ENCODE measurements around the gene FAH. TPM values are rescaled to one million over a fixed set of nuclear protein-coding genes. Genes with fewer than 3 reads are reported as not detected.

Gene FAH
- total and polyA plus RNA-seq, 2 experiments from 2014 or later: 16.3 to 20.3 TPM

DNA sequence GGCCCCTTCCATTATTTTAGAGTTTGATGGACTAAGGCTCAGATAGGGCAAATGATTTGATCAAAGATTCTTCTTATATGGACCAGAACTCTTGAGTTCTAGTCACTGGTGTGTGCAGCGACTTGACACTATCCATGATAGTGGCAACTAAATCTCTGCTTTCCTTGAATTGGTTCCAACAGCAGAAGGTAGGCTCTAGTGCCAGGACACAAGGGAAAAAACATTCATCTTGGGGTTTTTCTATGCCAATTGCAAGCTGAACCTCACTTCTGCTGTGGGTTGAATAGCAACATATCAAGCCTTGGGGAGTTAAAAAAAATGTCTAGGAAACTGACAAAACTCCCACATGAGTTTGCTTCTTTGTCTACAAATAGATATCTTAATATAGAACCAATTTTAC is 64.1 kb downstream of the FAH start (continued):
- TF ChIP-seq, protein P1, sequence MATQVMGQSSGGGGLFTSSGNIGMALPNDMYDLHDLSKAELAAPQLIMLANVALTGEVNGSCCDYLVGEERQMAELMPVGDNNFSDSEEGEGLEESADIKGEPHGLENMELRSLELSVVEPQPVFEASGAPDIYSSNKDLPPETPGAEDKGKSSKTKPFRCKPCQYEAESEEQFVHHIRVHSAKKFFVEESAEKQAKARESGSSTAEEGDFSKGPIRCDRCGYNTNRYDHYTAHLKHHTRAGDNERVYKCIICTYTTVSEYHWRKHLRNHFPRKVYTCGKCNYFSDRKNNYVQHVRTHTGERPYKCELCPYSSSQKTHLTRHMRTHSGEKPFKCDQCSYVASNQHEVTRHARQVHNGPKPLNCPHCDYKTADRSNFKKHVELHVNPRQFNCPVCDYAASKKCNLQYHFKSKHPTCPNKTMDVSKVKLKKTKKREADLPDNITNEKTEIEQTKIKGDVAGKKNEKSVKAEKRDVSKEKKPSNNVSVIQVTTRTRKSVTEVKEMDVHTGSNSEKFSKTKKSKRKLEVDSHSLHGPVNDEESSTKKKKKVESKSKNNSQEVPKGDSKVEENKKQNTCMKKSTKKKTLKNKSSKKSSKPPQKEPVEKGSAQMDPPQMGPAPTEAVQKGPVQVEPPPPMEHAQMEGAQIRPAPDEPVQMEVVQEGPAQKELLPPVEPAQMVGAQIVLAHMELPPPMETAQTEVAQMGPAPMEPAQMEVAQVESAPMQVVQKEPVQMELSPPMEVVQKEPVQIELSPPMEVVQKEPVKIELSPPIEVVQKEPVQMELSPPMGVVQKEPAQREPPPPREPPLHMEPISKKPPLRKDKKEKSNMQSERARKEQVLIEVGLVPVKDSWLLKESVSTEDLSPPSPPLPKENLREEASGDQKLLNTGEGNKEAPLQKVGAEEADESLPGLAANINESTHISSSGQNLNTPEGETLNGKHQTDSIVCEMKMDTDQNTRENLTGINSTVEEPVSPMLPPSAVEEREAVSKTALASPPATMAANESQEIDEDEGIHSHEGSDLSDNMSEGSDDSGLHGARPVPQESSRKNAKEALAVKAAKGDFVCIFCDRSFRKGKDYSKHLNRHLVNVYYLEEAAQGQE (IDR thresholded peaks at IDR 0.05; ENCODE audit: unreplicated experiment): no peak
- TF ChIP-seq POLR2AphosphoS5 (IDR thresholded peaks at IDR 0.05; ENCODE audit: low read depth) (no peak), JUNB (IDR thresholded peaks at IDR 0.05; ENCODE audit: unreplicated experiment) (no peak), STAT1 (IDR thresholded peaks at IDR 0.05; ENCODE audit: unreplicated experiment) (no peak), EZH2 (IDR thresholded peaks at IDR 0.05; ENCODE audit: low read depth, unreplicated experiment) (no peak)

DNA sequence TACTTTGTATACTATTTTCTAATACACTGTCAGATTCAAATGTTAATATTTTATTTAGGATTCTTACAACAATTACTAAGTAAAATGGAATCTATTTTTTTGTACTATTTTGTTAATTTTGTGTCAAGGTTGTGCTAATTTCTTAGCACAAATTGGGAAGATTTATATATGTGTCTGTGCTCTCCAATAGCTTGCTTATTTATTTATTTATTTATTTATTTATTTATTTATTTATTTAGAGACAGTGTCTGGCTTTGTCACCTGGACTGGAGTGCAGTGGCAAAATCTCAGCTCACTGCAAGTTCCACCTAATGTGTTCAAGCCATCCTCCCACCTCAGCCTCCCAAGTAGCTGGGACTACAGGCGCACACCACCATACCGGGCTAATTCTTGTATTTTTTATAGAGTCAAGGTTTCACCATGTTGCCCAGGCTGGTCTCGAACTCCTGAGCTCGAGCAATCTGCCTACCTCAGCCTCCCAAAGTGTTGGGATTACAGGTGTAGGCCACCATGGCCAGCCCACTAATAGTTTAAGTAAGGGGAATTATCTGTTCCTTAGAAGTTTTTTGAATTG is 64.6 kb downstream of the FAH start:
- no peak for ATAC-seq
- TF ChIP-seq, protein P2, sequence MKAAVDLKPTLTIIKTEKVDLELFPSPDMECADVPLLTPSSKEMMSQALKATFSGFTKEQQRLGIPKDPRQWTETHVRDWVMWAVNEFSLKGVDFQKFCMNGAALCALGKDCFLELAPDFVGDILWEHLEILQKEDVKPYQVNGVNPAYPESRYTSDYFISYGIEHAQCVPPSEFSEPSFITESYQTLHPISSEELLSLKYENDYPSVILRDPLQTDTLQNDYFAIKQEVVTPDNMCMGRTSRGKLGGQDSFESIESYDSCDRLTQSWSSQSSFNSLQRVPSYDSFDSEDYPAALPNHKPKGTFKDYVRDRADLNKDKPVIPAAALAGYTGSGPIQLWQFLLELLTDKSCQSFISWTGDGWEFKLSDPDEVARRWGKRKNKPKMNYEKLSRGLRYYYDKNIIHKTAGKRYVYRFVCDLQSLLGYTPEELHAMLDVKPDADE (IDR thresholded peaks at IDR 0.05): no peak
- TF ChIP-seq POLR2AphosphoS5 (IDR thresholded peaks at IDR 0.05; ENCODE audit: low read depth) (no peak), ZNF331 (CRISPR knock-in tag; IDR thresholded peaks at IDR 0.05; ENCODE audit: low read depth) (no peak), JUNB (IDR thresholded peaks at IDR 0.05; ENCODE audit: unreplicated experiment) (no peak), NANOG (IDR thresholded peaks at IDR 0.05; ENCODE audit: borderline replicate concordance) (no peak), ZNF114 (CRISPR knock-in tag; IDR thresholded peaks at IDR 0.05) (no peak), STAT1 (IDR thresholded peaks at IDR 0.05; ENCODE audit: unreplicated experiment) (no peak), CREB1 (CRISPR knock-in tag; IDR thresholded peaks at IDR 0.05; ENCODE audit: low read depth) (no peak), EZH2phosphoT487 (IDR thresholded peaks at IDR 0.05; ENCODE audit: unreplicated experiment) (no peak)
- TF ChIP-seq, protein P3, sequence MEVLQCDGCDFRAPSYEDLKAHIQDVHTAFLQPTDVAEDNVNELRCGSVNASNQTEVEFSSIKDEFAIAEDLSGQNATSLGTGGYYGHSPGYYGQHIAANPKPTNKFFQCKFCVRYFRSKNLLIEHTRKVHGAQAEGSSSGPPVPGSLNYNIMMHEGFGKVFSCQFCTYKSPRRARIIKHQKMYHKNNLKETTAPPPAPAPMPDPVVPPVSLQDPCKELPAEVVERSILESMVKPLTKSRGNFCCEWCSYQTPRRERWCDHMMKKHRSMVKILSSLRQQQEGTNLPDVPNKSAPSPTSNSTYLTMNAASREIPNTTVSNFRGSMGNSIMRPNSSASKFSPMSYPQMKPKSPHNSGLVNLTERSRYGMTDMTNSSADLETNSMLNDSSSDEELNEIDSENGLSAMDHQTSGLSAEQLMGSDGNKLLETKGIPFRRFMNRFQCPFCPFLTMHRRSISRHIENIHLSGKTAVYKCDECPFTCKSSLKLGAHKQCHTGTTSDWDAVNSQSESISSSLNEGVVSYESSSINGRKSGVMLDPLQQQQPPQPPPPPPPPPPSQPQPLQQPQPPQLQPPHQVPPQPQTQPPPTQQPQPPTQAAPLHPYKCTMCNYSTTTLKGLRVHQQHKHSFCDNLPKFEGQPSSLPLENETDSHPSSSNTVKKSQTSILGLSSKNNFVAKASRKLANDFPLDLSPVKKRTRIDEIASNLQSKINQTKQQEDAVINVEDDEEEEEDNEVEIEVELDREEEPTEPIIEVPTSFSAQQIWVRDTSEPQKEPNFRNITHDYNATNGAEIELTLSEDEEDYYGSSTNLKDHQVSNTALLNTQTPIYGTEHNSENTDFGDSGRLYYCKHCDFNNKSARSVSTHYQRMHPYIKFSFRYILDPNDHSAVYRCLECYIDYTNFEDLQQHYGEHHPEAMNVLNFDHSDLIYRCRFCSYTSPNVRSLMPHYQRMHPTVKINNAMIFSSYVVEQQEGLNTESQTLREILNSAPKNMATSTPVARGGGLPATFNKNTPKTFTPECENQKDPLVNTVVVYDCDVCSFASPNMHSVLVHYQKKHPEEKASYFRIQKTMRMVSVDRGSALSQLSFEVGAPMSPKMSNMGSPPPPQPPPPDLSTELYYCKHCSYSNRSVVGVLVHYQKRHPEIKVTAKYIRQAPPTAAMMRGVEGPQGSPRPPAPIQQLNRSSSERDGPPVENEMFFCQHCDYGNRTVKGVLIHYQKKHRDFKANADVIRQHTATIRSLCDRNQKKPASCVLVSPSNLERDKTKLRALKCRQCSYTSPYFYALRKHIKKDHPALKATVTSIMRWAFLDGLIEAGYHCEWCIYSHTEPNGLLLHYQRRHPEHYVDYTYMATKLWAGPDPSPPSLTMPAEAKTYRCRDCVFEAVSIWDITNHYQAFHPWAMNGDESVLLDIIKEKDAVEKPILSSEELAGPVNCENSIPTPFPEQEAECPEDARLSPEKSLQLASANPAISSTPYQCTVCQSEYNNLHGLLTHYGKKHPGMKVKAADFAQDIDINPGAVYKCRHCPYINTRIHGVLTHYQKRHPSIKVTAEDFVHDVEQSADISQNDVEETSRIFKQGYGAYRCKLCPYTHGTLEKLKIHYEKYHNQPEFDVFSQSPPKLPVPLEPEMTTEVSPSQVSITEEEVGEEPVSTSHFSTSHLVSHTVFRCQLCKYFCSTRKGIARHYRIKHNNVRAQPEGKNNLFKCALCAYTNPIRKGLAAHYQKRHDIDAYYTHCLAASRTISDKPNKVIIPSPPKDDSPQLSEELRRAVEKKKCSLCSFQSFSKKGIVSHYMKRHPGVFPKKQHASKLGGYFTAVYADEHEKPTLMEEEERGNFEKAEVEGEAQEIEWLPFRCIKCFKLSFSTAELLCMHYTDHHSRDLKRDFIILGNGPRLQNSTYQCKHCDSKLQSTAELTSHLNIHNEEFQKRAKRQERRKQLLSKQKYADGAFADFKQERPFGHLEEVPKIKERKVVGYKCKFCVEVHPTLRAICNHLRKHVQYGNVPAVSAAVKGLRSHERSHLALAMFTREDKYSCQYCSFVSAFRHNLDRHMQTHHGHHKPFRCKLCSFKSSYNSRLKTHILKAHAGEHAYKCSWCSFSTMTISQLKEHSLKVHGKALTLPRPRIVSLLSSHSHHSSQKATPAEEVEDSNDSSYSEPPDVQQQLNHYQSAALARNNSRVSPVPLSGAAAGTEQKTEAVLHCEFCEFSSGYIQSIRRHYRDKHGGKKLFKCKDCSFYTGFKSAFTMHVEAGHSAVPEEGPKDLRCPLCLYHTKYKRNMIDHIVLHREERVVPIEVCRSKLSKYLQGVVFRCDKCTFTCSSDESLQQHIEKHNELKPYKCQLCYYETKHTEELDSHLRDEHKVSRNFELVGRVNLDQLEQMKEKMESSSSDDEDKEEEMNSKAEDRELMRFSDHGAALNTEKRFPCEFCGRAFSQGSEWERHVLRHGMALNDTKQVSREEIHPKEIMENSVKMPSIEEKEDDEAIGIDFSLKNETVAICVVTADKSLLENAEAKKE (CRISPR knock-in tag; IDR thresholded peaks at IDR 0.05): no peak
- TF ChIP-seq, protein P4, sequence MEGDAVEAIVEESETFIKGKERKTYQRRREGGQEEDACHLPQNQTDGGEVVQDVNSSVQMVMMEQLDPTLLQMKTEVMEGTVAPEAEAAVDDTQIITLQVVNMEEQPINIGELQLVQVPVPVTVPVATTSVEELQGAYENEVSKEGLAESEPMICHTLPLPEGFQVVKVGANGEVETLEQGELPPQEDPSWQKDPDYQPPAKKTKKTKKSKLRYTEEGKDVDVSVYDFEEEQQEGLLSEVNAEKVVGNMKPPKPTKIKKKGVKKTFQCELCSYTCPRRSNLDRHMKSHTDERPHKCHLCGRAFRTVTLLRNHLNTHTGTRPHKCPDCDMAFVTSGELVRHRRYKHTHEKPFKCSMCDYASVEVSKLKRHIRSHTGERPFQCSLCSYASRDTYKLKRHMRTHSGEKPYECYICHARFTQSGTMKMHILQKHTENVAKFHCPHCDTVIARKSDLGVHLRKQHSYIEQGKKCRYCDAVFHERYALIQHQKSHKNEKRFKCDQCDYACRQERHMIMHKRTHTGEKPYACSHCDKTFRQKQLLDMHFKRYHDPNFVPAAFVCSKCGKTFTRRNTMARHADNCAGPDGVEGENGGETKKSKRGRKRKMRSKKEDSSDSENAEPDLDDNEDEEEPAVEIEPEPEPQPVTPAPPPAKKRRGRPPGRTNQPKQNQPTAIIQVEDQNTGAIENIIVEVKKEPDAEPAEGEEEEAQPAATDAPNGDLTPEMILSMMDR (conservative IDR thresholded peaks at IDR 0.05; ENCODE audit: low read depth in 2 of 2): no peak

More for the DNA sequence above, 64.6 kb downstream of the FAH start:
- no peaks in the 10 kb centered on the region for H3F3A ChIP-seq (replicated peaks; ENCODE audit: low read depth)
- H3K79me2 ChIP-seq (replicated peaks; ENCODE audit: insufficient read depth): no peaks in the 10 kb centered on the region
- no peak for DNase-seq (ENCODE audit: low spot score)
- H3K4me2 ChIP-seq: no peak overlapping the region
- no peaks in the 10 kb centered on the region for H3K27me3 ChIP-seq (ENCODE audit: insufficient read depth)
- Mint-ChIP-seq H3K36me3 (ENCODE audit: low read depth) (no peaks in the 10 kb centered on the region), H3K4me1 (no peaks in the 10 kb centered on the region), H3K27ac (no peak overlapping the region), H3K9me3 (peaks cover 5% of the 10 kb centered on the region; the same call in 1 of the 3 replicates), H3K27me3 (ENCODE audit: insufficient read depth, low read depth, poor library complexity) (peaks cover 4% of the 10 kb centered on the region), H3K4me3 (no peak overlapping the region)
- no peaks in the 10 kb centered on the region for H3K4me1 ChIP-seq (ENCODE audit: insufficient read depth)
- no peak overlapping the region for H3K4me3 ChIP-seq
- no peak overlapping the region for H3K27ac ChIP-seq (ENCODE audit: low read depth)
- H3K9me2 ChIP-seq (ENCODE audit: insufficient read depth): peaks cover 13% of the 10 kb centered on the region
- no peak overlapping the region for H2AFZ ChIP-seq
- no peaks in the 10 kb centered on the region for H4K20me1 ChIP-seq (replicated peaks; ENCODE audit: insufficient read depth)
- H3K36me3 ChIP-seq (ENCODE audit: insufficient read depth): no peaks in the 10 kb centered on the region
